Measurements from ENCODE around the gene CLEC4D. TPM values are rescaled to one million over a fixed set of nuclear protein-coding genes. Genes with fewer than 3 reads are reported as not detected.
"Not testable (repeated sequence)": the region's sequence is repeated elsewhere in the genome, so short reads cannot be mapped to it uniquely, and the experiment has no call there.

Gene CLEC4D
- total and polyA plus RNA-seq, 9 donors = 0.05 to 0.35 (median 0.15) TPM; not detected in 6

- Histone ChIP-seq H3K36me3 (no peaks in the 10 kb centered on the region), H3K9me3 (no peaks in the 10 kb centered on the region), H3K27me3 (no peaks in the 10 kb centered on the region), H3K27ac (no peak overlapping the region), H3K4me1 (ENCODE audit: insufficient read depth) (no peaks in the 10 kb centered on the region), H3K4me3 (no peak overlapping the region)
- DNase-seq = no peak
- 37 to 91% (median 39%) methylated on average over 1 to 2 of the region's 2 CpGs for WGBS, 3 donors
- TF ChIP-seq POLR2A (IDR thresholded peaks at IDR 0.05) (no peak), EP300 (IDR thresholded peaks at IDR 0.05) (no peak)
- TF ChIP-seq, protein P1, sequence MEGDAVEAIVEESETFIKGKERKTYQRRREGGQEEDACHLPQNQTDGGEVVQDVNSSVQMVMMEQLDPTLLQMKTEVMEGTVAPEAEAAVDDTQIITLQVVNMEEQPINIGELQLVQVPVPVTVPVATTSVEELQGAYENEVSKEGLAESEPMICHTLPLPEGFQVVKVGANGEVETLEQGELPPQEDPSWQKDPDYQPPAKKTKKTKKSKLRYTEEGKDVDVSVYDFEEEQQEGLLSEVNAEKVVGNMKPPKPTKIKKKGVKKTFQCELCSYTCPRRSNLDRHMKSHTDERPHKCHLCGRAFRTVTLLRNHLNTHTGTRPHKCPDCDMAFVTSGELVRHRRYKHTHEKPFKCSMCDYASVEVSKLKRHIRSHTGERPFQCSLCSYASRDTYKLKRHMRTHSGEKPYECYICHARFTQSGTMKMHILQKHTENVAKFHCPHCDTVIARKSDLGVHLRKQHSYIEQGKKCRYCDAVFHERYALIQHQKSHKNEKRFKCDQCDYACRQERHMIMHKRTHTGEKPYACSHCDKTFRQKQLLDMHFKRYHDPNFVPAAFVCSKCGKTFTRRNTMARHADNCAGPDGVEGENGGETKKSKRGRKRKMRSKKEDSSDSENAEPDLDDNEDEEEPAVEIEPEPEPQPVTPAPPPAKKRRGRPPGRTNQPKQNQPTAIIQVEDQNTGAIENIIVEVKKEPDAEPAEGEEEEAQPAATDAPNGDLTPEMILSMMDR (IDR thresholded peaks at IDR 0.05) = no peak
- intact Hi-C loops (cut with DNase I) = no loop called here
Observed at GRCh38 chr12:8493084-8493483, 20.2 kb upstream of the CLEC4D start.

- H3K27me3 ChIP-seq; H3K4me1 ChIP-seq (ENCODE audit: insufficient read depth); H3K27ac ChIP-seq; intact Hi-C loops (cut with DNase I); H3K36me3 ChIP-seq; DNase-seq; H3K9me3 ChIP-seq; H3K4me3 ChIP-seq: not testable (repeated sequence)
- WGBS, 3 donors = 73 to 83% (median 79%) methylated on average over 4 of the region's 4 CpGs
Observed at GRCh38 chr12:8495671-8496070, 17.6 kb upstream of the CLEC4D start.

GRCh38 chr12:8496074-8496473 is 17.2 kb upstream of the CLEC4D start:
- intact Hi-C loops (cut with DNase I); H3K27ac ChIP-seq; DNase-seq; H3K36me3 ChIP-seq; H3K4me3 ChIP-seq; H3K4me1 ChIP-seq (ENCODE audit: insufficient read depth); H3K27me3 ChIP-seq; H3K9me3 ChIP-seq: not testable (repeated sequence)
- 62 to 72% (median 70%) methylated on average over 7 of the region's 7 CpGs for WGBS, 3 donors

DNA sequence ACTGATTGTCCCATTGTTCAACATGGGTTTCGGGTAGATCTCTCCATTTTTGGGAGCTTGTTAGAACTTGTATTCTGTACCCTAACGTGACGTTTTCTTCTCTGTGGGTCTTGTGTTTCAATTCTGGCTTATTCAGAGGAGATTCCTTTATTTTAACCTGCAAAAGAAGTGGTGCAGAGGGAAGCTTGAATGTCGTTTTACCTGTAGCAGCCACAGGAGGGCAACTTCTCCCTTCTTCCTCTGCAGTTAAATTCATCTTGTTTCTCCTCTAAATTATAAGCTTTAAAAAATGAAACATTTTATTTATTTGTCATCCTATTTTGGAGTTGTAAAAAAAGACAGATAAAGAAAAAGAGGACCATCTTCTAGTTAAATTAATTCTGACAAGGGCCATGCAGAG is 13.7 kb upstream of the CLEC4D start:
- no peak for TF ChIP-seq POLR2A (IDR thresholded peaks at IDR 0.05)
- TF ChIP-seq, protein P1 (IDR thresholded peaks at IDR 0.05) = no peak
- no peak for TF ChIP-seq EP300 (IDR thresholded peaks at IDR 0.05)
- no peaks in the 10 kb centered on the region for H3K9me3 ChIP-seq
- intact Hi-C loops (cut with DNase I) = no loop called here
- H3K27ac ChIP-seq = no peak overlapping the region
- no peak overlapping the region for H3K4me3 ChIP-seq
- DNase-seq = no peak
- WGBS, 3 donors = 33 to 48% (median 40%) methylated on average over 4 of the region's 4 CpGs
- H3K36me3 ChIP-seq = no peaks in the 10 kb centered on the region
- no peaks in the 10 kb centered on the region for H3K27me3 ChIP-seq
- H3K4me1 ChIP-seq (ENCODE audit: insufficient read depth) = no peaks in the 10 kb centered on the region

- H3K36me3 ChIP-seq = no peaks in the 10 kb centered on the region
- H3K9me3 ChIP-seq = no peaks in the 10 kb centered on the region
- H3K4me3 ChIP-seq = no peak overlapping the region
- DNase-seq = no peak
- no peak overlapping the region for H3K27ac ChIP-seq
- intact Hi-C loops (cut with DNase I) = no loop called here
- WGBS, 3 donors = 66 to 69% (median 66%) methylated on average over 3 of the region's 3 CpGs
- no peaks in the 10 kb centered on the region for H3K27me3 ChIP-seq
- no peaks in the 10 kb centered on the region for H3K4me1 ChIP-seq (ENCODE audit: insufficient read depth)
- TF ChIP-seq POLR2A (IDR thresholded peaks at IDR 0.05) (no peak), EP300 (IDR thresholded peaks at IDR 0.05) (no peak)
- TF ChIP-seq, protein P1 (IDR thresholded peaks at IDR 0.05) = no peak
Observed at GRCh38 chr12:8501720-8502119, 11.6 kb upstream of the CLEC4D start.

DNA sequence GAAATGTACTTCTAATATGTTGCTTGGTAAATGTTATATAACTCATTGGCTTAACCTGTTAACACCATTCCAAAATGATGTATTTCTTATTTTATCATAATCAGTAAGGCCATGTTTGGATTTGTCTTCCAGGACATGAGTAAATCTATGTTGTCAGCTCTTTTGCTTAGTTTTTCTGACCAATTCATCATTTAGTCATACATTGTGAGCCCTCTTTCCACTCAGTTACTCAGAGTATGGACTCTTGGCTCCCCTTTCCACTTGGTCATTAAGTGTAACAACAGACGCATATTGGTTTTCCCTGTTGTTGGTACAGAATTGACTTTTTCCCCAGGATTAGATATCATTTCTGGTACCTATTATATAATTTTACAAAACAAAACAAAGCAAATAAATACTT is 9.0 kb upstream of the CLEC4D start:
- no peaks in the 10 kb centered on the region for H3K4me1 ChIP-seq (ENCODE audit: insufficient read depth)
- H3K9me3 ChIP-seq = no peaks in the 10 kb centered on the region
- WGBS, 3 donors = 68 to 77% (median 69%) methylated on average over 1 of the region's 1 CpG
- no peak for DNase-seq
- no peaks in the 10 kb centered on the region for H3K36me3 ChIP-seq
- no peak overlapping the region for H3K4me3 ChIP-seq
- H3K27me3 ChIP-seq = no peaks in the 10 kb centered on the region
- no peak overlapping the region for H3K27ac ChIP-seq
- intact Hi-C loops (cut with DNase I) = no loop called here
- TF ChIP-seq POLR2A (IDR thresholded peaks at IDR 0.05) = no peak
- TF ChIP-seq, protein P1 (IDR thresholded peaks at IDR 0.05) = no peak
- TF ChIP-seq EP300 (IDR thresholded peaks at IDR 0.05) = no peak

Measured in ovary (tissue), 9 donors.